ENCODE measurements around the gene TRPC4AP.

Gene TRPC4AP

DNA sequence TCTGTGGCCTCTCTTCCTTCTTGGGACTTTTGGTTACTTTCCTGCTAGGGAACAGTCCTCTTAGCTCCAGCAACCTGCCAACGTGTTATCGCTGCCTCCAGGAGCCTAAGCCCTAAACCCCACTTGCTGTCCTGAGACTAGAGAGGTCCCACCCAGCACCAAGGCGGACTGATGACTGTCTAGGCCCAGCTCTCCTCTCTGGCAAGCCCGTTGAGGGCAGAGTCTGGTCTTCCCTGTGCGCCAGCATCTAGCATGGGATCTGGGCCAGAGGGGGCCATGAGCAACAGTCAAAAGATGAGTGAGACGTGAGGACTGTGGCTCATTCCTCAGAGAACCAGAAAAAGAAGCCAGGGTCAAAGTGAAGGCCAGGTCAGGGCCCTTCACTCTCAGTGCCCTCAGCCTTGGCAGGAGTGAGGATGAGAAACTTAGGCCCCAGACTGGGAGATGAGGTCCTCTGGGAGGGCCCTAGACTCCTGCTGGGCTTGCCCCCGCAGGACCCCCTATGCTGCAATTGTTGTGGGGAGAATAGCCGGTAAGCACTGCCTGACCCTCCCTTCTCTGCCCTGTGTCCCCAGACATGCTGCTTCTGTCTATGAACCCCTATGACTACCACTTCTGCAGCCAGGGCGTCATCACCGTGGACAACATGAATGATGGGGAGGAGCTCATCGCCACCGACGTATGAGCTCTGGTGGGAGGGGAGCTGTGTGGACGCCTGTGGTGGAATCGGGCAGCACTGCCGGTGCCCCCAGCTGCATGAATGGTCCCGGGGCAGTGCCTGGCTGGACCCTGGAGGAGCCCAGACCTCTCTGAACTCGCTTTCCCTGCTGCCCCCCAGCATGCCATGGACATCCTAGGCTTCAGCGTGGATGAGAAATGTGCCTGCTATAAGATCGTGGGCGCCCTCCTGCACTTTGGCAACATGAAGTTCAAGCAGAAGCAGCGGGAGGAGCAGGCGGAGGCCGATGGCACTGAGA lies 106.0 kb downstream of the TRPC4AP start:
- no peak for DNase-seq

DNA sequence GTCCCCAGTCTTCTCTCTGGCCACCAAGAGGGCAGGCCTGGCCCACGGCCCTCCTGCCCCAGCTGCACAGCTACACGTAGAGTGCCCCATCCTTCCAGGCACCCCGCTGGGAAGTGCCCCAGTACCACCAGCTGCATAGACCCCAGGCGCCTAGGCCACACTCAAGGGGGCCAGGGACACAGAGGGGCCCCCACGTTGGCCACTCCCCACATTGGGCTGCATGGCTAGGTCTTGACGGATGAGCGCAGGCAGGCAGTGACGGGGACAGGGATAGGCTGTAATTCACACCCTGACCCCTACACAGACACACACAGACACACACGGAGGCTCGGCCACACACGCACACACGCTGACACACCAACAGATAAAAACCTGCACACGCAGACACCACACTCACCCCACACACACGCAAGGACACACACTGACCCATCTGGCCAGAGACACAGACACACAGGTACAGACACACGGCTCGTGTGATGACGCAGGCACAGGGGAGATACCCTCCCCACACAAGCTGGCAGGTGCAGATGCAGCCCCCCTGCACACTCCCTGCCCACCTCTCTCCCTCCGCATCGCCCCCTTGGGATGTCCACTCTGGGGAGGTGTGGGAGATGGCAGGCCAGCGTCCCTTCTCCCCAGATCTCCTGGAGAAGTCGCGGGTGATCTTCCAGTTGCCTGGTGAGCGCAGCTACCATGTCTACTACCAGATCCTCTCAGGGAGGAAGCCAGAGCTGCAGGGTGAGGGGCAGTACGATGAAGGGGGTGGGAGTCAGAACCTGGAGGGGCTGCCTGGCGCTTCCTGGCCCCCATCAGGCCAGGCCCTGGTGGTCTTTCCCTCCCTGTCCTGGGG lies 106.9 kb downstream of the TRPC4AP start:
- no peak for DNase-seq

DNA sequence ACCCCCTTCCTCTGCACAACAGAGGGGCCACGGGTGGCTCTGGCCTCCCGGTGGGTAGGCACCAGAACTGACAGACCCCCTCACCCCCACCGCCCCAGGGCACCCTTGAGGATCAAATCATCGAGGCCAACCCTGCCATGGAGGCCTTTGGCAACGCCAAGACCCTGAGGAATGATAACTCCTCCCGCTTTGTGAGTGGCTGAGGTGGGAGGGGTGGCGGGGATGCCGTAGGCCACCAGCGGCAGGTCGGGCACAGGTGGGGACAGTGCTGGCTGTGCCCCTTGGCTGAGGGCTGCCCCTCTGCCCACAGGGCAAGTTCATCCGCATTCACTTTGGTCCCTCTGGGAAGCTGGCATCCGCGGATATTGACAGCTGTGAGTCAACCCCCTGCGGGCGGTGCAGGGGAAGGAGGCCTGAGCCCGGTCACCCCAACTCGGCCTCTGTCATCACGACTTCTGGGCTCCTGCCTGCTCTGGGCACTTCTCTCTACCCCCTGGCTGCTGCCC lies 107.8 kb downstream of the TRPC4AP start:
- DNase-seq, result no peak

DNA sequence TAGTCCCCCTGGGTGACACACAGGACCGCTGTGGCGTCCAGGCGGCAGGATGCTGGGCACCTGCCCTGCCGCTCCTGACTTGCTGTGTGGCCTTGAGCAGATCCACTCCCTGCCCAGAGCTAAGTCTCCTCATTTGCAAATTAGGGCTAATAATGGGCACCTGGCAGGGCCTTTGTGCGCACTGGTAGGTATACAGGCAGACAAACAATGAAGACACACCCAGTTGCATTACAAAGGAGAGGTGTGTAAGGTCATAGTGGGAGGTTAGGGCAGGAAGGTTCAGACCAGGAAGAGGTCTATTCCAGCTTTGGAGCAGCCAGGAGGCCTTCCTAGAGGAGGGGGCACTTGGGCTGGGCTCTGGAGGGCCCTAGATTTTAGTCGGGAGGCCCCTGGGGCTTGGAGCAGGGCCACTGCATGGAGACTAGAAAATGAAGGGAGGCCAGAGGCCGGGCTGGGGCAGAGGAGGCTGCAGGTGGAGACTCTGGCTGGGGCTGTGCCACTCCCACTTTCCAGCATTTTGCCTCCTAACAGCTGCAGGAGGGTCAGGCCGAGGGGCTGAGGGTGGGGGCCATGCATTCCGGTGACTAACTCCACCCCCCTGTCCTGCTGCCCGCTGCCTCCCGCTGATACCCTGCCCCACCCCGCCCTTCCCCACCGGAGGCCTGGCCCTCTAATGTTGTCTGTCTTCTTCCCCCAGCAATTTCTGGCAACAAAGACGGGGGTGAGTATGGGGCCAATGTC lies 108.4 kb downstream of the TRPC4AP start:
- DNase-seq, result no peak

GRCh38 chr20:34983089-34983820 lies 109.4 kb downstream of the TRPC4AP start:
- DNase-seq, result no peak

GRCh38 chr20:34982270-34983088 lies 110.1 kb downstream of the TRPC4AP start:
- no peak for DNase-seq

- DNase-seq, result no peak
Measured at GRCh38 chr20:34980543-34981233, 111.9 kb downstream of the TRPC4AP start.

DNA sequence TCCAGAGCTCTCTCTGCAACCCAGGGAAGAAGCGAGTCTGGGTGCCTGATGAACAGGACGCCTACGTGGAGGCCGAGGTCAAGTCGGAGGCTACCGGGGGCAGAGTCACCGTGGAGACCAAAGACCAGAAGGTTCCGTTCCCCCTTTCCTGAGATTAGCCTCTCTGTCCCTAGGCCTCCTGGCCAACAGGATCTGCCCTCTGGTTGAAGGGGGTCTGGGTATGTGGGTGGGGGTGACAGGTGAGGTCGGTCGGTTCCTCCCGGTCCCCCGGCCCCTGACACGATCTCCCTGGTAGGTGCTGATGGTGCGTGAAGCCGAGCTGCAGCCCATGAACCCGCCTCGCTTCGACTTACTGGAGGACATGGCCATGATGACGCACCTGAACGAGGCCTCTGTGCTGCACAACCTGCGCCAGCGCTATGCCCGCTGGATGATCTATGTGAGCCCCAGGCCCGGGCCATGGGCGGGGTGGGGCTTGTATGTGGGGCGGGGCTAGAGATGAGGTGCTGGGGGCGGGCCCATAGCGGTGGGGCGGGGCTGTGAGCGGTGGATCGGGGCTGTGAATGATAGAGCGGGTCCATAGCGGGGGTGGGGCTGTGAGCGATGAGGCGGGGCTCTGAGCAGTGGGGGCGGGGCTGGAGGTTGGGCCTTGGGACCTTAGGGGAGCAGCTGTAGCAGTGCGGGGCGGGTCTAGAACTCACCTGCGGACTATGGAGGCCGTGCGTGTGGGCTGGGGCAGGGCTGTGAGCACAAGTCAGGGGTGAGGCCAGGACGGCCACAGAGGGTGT lies 113.0 kb downstream of the TRPC4AP start:
- DNase-seq, result no peak

DNA sequence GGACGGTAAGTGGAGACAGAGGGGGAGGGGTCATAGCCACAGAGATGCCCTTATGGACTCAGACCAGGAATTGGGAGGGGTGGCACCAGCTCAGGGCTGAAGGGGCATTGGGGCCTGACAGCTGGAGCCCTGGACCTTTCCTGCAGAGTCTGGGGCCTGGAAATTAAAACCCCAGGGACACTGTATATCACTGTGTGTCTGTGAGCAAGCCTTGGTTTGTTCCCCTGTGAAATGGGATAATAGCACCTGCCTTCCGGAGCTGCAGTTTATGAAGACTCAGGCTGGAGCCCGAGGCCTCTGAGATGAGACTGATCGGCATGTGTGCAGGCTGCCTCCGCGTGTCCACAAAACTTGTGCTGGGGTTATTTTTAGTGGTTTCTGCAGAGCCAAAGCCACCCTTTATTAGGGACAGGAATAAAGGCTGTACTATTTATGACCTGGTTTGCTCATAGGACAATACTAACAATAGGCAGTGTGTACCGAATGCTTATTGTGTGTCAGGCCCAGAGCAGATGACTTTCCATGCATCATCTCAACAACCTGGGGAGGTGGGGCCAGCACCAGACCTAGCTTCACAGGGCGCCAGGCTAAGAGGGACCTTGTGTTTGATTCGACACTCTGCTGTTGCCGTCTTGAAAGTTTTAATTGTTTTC lies 114.4 kb downstream of the TRPC4AP start:
- no peak for DNase-seq

DNA sequence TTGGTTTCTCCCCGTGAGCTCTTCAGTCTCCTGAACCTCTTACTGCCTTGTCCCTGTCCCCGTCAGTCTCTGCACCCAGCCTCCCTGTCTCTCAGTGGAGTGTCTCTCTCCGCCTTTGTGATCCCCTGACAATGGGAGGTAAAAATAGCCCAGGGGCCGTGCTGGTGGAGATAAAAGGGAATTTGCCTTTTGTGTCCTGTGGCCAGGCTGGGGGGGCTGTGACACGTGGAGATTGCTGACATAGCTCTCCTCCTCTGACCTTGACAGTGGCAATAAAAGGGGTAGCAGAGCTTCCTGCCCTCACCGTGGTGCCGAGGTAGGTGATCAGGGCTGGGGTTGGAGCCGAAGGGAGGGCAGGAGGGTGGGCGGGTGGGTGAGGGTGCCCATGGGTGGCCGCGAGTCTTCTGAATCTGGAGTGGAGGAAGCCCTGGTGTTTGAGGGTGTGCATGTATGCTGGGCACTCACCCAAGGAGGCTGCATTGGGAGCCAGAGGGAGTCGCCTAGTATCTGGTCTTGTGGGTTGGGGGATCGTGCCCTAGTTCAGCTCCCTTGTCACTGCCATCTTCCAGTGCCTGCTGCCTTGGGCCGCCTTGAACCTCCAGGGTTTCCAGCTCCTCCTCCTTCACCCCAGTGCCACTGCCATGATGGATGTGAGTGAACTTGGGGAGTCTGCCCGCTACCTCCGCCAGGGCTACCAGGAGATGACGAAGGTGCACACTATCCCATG lies 115.1 kb downstream of the TRPC4AP start:
- no peak for DNase-seq

GRCh38 chr20:34976286-34976685 lies 116.3 kb downstream of the TRPC4AP start:
- DNase-seq, result no peak

DNA sequence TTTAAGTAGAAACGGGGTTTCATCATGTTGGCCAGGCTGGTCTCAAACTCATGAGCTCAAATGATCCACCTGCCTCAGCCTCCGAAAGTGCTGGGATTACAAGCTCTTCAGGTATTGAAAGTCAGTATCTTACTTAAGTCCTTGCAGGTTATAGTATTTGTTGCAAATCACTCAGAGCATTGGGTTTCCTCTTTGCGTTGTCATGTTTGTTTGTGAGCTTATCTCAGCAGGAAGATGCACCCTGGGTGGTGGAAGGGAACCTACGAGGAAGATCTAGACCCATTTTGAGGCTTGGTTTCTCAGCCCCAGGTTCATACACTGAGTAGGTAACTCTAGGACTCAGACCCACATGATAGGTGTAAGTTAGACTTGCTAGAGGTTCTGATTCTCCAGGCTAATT lies 118.4 kb downstream of the TRPC4AP start:
- no peak for DNase-seq

DNA sequence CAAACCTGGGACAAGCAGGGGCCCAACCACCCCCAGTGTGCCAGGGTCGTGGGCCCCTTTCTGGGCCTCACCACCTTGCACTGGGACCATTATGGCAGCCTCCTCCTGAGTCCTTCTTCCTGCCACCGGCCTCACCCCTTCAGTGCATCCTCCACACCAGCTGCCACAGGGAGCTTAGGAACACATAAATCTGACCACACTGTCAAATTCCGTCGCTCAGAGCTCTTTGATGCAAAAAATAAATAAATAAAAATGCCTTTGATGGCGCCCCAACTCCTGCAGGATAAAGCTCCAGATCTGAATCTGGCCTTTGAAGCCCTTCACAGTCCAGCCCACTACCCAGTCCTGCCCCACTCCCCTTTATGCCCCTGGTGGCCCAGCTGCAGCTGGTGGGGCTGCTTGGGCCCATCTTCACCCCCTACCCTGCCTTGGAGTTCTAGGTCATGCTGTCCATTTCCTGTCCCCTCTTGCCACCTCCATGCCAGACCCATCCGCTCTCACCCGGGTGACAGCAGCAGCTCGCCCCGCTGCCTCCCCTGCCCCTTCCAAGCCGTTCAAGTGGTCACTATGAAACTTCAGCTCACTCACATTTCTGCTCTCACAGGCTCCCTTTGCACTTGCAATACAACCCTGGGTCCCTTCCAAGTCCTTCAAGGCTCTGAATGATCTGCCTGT lies 120.9 kb downstream of the TRPC4AP start:
- no peak for DNase-seq

DNA sequence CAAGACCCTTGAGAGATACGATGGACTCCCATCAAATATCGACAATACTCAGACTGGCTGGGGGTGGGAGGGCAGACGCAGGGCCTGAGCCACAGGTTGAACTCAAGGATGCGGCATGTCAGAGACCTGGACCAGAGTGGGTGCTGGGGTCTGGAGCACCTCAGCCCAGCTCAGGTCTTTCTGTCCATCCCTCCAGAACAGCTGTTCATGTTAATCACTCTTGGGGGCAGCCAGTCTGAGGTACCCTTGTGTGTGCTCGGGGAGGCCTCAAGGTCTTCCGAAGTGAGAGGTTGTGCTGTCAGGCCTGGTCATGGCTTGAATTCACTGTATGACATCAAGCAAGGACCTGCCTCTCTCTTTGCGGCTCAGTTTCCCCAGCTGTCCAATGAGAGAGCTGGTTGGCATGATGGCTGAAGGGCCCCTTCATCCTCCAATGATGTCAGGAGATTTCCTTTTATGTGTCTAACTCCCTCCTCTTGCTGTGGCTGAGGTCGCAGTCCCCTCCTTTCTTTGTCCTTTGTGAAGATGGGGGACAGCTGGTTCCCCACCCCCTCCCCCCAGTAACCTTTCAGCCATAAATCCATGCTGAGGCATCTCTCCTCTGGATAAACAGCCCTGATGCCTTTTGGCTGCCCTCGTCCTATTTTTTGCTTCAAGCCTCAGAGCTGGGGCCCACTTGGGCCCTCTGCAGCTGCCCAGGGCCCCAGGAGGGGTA lies 121.6 kb downstream of the TRPC4AP start:
- DNase-seq, result no peak

GRCh38 chr20:34970193-34970840 lies 122.3 kb downstream of the TRPC4AP start:
- no peak for DNase-seq

- DNase-seq, result no peak
Measured at GRCh38 chr20:34968042-34968775, 124.4 kb downstream of the TRPC4AP start.
